Stimulated activated naive CD4-positive, alpha-beta T cell treated with Interleukin-2 at 50 U/mL for 16 hours (primary cell): Measurements from ENCODE around the gene ATP5MG.
A peak's percentile ranks its signal among the peaks of the same experiment; 100 is the strongest.
"Not testable (repeated sequence)": the region's sequence is repeated elsewhere in the genome, so short reads cannot be mapped to it uniquely, and the experiment has no call there.

Experiments used
- DNase-seq: peaks from one replicate; lab custom pipeline; 2025; lab: John Stamatoyannopoulos, UW

ATP5MG gene, protein sequence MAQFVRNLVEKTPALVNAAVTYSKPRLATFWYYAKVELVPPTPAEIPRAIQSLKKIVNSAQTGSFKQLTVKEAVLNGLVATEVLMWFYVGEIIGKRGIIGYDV

DNA sequence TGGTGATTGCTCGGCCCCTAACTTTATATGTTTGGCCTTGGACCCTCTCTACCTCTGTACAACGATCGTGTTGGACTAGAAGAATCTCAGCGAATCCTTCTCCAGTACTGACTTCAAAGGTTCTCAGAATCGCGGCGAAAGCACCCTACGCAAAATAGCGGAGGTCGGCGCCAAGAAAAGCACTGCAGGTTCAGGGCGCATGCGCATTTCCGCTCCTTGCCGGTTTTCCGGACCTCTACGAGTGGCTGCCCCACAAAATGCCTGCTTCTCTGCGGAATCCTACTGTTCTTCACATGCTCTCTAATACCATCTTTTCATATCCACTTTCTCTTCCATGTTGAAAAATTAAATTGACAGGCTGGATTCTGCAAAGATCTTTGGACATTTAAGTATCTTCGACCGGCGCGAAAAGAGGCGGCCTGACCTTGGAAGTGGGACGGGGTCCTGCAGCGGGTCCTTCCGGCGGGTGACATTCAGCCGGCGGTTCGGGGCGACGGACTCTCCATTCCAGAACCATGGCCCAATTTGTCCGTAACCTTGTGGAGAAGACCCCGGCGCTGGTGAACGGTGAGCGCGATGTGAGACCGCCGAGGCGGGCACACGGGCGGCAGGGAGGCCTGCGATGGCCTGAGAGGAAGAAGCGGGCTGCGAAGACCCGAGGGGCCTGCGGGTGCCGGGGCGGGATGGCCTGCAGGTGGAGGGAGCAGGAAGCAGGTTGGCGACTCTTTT, at the start of gene ATP5MG:
Gene ATP5MG (plus strand): TSS at position 456 of the 729 bp plus-strand sequence. CDS start 60 bp downstream, at position 516.
- peak; percentile 90 for DNase-seq

DNA sequence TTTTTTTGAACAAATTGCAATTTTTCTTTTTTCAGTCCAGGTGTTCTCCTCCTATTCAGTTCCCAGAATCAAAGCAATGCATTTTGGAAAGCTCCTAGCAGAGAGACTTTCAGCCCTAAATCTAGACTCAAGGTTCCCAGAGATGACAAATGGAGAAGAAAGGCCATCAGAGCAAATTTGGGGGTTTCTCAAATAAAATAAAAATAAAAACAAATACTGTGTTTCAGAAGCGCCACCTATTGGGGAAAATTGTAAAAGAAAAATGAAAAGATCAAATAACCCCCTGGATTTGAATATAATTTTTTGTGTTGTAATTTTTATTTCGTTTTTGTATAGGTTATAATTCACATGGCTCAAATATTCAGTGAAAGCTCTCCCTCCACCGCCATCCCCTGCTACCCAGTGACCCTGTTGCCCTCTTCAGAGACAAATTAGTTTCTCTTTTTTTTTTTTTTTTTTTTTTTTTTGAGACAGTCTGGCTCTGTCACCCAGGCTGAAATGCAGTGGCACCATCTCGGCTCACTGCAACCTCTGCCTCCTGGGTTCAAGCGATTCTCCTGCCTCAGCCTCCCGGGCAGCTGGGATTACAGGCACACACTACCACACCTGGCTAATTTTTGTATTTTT, 48.2 kb upstream of the ATP5MG start:
- no peak for DNase-seq

DNA sequence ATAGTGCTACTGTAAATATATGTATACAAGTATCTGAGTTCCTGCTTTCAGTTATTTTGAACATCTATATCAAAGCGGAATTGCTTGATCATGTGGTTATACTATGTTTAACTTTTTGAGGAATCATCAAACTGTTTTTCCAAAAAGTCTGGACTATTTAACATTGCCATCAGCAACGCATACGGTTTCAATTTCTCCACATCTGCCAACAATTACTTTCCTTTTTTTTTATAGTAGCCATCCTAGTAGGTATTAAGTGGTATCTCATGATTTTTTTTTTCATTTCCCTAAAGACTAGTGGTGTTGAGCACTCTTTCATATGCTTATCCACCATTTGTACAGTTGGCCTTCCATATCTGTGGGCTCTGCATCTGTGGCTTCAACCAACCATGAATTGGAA, 43.3 kb upstream of the ATP5MG start:
- DNase-seq = no peak

DNA sequence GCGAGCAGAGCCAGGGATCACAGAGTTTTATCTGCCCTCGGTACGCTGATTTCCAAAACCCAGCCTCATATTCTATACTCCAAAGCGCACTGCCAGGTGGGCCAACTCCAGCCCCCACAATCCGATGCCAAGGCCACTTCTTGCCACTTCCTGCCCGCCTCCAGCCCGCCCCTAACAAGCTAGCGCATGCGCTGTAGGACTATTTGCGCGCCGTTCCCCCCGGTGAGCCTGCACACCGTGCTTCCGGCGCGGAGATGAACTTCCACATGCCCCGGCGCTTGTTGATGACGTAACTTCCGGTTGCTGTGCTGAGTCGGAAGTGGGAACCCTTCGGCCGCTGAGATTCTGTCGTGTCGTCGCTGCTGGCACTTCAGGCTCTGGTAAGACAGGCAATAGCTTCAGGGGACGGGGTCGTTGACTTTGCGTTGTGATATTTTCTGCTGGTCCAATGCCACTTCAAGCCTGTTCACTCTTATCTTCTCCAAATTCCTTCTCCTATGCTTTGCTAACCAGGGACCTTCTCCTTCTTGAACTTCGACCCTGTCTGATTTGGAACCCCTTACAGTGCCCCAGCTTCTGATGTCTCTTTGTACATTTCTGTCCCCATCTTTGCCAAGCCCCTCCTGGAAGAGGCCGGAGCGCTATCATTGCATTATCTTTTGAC, 42.0 kb upstream of the ATP5MG start, which contains the start of gene UBE4A:
Gene UBE4A (plus strand): TSS at position 306 of the 664 bp plus-strand sequence. CDS start 5,481 bp downstream, outside the sequence.
- DNase-seq = peak; percentile 97

DNA sequence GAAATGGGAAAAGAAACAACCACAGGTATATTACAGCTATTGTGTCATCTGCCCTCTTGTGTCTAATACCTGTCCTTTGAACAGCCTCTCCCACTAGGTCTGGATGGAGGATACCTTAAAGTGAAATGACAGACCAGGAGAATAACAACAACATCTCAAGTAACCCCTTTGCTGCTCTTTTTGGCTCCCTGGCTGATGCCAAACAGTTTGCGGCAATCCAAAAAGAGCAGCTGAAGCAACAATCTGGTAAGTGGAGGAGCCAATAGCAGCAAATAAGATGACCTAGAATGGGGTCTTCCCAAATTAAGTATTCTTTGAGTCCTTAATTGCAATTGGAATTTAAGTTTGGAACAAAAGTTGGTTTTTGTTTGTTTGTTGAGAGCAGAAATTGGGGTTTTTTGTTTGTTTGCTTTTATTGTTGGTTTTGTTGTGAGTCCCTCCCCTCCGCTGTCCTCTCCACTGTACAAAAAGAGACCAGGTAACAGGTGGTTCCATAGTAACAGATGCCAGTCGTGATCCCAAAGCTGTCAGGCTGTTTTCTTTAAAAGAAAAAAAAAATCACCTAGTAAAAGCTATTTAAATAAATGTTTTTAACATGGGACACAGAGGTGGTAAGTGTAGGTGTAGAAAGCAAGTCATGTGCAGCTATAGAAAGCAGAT, 36.3 kb upstream of the ATP5MG start:
- DNase-seq = no peak

DNA sequence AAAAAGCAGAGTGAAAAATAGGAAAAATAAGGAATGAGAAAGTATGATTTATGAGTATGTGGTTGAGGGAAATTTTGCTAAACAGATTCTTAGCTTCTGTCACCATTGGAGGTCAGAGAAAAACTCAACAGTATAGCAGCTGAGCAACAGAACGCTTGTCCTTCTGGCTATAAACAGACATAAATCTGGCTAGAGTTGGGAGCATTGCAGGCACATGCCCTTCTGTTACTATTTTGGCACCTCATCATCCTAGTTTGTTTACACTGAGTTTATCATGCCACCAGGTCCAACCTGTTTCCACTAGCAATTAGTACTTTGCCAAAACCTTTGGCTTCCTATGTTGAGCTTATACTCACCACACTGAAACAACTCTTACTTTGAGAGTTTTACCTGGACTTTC, 35.1 kb upstream of the ATP5MG start:
- no peak for DNase-seq

DNA sequence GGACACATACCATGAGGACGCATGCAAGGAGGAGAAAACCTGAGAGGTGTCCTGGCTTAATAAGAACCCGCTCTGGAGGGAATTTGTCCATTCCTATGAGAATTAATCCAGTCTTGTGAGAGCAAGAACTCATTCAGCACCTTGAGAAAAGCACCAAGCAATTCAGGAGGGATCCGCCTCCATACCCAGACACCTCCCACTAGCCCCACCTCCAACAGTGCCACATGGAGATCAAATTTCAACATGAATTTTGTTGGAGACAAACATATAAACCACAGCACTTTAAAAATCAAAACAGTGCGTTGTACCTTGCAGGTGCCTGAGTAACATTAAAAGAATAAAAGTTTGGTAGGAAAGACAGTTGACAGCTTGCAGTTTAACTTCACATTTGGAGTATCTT, 30.6 kb upstream of the ATP5MG start:
- DNase-seq = no peak

DNA sequence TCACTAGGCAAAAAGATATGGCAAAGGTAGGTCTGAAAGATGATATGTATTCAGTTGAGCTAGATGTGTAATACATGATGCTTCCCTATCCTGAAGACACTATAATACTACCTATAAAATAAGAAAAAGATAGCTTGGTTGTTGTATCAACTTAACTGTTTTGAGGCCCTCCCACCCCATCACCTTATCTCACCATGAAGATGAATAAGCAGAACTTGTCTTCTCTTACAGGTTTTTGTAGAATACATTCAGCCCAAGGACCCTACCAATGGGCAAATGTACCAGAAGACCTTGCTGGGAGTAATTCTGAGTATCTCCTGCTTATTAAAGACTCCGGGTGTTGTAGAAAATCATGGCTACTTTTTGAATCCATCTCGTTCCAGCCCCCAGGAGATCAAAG, 28.1 kb upstream of the ATP5MG start:
- DNase-seq = no peak

DNA sequence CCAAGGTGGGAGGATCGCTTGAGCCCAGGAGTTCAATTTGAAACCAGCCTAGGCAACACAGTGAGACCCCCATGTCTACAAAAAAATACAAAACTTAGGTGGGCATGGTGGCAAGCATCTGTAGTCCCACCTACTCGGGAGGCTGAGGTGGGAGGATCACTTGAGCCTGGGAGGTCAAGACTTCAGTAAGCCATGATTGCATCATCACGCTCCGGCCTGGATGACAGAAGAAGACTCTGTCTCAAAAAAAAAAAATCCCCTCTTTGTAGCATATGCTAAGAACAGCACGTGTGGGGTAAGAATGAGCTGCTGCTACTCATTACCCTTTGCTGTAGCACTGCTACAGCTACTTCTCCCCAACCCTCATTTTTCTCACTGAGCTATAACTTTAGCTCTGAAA, 27.5 kb upstream of the ATP5MG start:
- DNase-seq = no peak

DNA sequence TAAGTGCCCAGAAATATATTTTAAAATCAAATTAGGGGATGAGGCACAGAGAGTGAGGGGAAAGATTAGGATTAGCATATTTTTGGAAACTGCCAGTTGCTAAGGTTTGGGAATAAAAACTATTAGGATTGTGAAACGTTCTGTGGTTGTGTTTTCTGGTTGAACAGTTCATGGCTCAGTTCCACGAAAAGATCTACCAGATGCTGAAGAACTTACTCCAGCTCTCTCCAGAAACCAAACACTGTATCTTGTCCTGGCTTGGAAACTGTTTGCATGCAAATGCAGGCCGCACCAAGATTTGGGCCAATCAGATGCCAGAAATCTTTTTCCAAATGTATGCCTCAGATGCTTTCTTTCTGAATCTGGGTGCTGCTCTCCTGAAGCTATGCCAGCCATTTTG, 26.7 kb upstream of the ATP5MG start:
- no peak for DNase-seq

DNA sequence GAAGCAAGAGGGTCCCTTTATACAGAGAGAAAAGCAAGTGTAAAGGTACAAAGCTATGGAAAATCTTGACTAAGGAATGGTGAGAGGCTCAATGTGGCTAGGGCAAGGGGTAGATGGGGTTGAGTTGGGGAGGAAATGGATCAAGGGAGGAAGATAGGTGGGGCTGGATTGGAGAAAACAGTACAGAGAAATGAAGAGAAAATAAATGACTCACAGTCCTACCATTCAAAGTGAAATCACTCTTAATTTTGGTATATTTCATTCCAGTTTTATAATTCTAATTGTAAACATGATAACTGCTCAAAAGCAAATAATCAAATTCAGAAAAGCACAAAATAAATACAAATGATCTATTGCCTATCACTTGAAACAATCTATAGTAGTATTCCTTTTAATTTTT, 25.4 kb upstream of the ATP5MG start:
- no peak for DNase-seq

DNA sequence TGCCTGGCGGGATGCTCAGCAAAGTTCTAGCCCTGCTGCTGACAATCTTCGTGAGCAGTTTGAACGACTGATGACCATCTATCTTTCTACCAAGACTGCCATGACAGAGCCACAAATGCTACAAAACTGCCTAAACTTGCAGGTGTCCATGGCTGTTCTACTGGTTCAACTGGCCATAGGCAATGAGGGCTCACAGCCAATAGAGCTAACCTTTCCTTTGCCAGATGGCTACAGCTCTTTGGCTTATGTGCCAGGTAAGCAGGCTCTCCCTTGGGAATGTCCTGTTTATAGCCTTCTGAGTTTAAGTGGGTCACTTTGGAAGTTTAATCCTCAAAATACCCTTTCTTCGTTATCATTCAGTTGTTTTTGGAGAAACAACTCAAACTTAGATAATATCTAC, 21.9 kb upstream of the ATP5MG start:
- no peak for DNase-seq

DNA sequence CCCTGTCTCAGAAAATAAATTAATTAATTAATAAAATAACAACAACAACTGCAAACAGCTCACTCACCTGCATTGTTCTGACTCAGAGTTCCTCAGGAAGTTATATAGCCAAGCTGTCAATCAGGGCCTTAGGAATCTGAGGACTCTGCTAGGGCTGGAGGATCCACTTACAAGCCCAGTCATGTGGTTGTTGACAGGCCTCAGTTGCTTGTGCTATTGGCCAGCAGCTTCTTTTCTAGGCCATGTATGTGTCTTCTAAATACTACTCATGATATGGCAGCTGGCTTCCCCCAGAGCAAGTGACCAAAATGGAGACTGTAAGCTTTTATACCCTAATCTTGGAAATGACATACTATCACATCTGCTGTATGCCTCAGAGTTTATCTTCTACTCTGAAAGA, 20.8 kb upstream of the ATP5MG start:
- no peak for DNase-seq

DNA sequence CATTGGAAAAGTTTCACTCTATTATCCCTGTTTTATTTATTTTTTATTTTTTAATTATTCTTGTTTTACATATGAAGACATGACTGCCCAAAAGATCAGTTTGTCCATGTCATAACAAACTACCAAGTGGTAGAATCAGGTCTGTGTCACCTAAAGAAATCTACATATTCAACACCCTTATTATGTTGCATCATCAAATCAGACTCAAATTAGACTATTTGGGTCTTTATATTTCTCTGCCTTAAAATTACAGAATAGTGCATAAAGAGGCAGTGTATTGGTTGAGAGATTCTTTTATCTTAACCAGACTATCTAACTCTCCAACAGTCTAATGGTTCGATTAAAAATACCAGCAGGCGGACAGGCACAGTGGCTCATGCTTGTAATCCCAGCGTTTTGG, 18.5 kb upstream of the ATP5MG start:
- DNase-seq = no peak

DNA sequence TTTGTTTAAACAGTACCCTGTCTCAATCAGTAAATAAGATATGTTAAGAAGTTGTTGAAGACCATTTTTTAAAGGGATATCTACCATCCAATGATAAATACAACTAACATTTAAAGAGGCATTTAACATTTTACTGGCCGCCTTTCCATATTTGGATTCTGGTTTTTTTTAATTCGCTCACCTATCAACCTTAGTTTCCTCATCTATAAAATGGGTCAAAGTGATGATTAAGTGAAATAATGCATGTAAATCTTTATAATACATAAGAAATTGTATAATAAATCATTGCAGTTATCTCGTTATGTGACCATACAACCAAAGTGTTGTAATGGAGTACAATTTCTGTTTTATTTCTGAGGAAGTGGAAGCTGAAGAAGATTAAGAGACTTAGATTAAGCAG, 17.7 kb upstream of the ATP5MG start:
- DNase-seq = no peak

DNA sequence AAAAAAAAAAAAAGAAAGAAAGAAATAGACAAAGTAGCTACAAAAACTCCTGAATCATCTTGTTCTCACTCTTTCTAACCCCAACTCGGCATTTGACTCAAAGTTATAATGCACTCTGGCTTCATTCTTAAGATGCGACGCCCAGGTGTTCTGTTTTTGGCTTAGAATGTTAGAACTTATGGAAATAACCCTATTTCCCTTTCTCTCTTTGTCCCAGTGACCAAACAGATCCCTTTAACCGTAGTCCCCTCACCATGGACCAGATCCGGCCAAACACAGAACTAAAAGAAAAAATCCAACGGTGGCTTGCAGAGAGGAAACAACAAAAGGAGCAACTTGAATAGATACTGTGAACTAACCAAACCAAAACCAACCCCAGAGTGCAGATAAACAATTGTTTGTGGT, 5.3 kb upstream of the ATP5MG start:
- DNase-seq = no peak

DNA sequence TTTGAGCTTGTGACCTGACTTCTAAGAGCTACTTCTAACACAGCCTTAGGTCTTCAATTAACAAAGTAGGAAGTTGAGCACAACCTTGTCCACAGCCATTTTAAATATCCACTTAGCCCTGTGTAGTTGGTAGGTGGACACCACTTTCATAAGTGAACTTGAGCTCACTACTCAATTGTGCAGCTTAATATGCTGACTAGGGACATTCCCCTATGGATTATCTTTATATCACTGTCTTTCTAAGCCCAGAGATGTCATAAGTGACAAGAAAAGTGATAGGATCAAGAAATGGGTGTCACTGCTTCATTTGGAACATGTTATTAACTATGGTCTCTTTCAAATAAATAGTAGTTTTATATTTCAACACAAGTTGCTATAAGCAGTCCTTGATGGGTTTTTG, 4.0 kb upstream of the ATP5MG start:
- DNase-seq = no peak

DNA sequence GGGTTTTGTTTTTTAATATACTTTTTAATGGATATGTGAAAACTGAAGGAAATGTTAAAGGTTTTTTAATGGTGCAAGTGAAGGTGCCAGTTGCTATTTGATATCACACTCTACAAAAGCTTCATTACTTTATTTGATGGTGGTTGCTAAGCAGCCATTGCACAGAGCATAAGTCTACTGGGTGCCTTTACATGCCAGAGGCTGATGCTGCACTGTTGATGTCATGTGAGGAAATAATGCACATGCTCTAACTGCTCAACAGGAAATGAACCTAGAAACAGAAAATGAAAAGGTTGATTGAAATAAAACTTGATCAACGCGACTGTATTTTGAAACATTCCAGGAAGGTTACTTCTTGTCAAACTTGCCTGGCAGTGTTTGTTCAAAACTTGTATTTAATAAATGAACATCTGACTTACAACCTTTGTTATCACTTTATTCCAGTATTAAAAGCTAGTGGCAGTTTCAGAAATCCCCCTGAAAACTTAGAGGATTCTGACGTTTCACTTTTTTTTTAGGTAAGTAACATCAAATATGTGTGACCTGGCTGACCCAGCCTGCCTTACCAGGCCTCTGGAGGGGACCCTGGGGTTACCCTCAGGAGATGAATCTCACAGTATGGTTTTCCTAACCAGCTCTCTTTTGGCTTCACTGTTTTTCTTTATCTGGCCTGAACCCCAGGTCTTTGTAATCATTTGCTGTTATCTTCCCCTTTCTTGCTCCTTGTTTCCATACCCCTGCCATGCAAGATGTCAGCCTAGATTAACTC, 2.4 kb upstream of the ATP5MG start:
- peak; percentile 37 for DNase-seq

DNA sequence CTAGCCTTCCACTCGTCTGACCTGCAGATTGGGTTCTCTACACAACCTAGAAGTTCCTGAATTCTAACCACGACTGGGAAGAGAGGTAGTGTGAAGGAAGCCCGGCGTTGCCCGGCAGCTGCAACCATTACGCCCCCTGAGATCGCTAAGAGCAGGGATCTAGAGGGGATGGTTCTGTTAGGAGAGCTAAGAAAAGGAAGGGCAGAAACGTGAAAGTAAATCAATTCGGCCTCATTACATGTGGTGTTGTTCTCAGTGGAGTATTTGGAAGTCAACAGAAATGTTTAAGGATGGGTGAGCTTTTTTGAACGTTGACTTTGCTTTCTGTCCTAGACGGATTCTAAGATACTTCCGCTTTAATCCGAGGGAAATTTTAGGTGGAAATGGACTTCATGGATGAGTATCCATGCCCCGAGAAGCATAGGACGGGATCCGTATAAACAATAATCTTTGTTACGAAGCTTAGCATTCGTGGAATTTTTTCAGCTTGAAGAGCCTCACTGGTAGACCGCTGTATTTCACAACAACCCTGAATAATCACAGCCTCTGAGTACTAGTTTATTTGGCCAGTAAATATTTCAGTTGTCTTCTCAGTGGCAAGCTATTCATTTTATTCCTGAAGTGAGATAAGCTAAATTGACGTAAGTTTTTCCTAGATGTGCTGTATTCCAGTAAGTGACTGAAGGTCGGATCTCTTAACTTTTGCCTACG, 629 bp downstream of the ATP5MG start:
- DNase-seq = no peak

DNA sequence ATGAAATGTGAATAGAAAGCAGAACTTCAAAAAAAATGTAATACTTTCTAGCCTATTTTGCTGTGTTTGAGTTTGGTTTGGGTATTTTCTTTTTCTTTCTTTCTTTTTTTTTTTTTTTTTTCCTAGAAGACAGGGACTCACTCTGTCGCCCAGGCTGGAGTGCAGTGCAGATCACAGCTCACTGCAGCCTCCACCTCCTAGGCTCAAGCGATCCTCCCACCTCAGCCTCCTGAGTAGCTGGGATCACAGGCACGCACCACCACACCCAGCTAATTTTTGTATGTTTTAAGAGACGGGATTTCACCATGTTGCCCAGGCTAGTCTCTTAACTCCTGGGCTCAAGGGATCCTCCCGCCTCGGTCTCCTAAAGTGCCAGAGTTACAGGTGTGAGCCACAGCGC, 1.2 kb downstream of the ATP5MG start:
- not testable (repeated sequence) for DNase-seq

DNA sequence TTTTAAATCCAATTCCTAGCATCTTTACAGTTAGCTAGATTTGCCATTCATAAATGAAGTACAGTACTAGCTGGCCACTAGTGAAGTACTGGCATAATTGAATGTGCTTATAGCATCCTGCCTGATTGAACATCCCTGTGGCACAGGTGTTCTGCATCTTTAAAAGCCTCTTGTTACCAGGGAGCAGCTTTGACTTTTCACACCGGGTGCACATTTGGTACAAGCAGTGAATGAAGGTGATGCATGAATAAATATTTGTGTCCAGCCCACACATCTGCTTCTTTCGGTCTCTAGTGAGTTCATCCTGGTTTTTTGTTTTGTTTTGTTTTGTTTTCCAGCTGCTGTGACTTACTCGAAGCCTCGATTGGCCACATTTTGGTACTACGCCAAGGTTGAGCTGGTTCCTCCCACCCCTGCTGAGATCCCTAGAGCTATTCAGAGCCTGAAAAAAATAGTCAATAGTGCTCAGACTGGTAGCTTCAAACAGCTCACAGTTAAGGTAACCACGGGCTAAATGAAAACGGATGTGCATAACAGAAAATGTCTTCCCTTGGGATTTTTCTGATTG, 5.3 kb downstream of the ATP5MG start:
- no peak for DNase-seq
